Testis (tissue), 3 donors: ENCODE data around the gene ITGA1. TPM values are rescaled to one million over a fixed set of nuclear protein-coding genes. Genes with fewer than 3 reads are reported as not detected.

Experiments
- DNase-seq: peaks from one replicate; pipeline ENCODE4 v3.0.0-alpha.2; 2019
- H3K27ac ChIP-seq, 2 donors: fragments of 200-600 bp; sonication (generic); one replicate each; pipeline ENCODE4 v1.5.1; 2019
- H3K27me3 ChIP-seq: fragments of 200-600 bp; sonication (generic); one replicate; pipeline ENCODE4 v1.5.1; 2019
- H3K36me3 ChIP-seq: fragments of 200-600 bp; sonication (generic); one replicate; pipeline ENCODE4 v1.5.1; 2017; ENCODE audit warnings: low read depth; ENCODE audit errors: missing control alignments
- H3K4me1 ChIP-seq: fragments of 200-600 bp; sonication (generic); one replicate; pipeline ENCODE4 v1.5.1; 2019
- H3K4me3 ChIP-seq, 2 donors: fragments of 200-600 bp; sonication (generic); one replicate each; pipeline ENCODE4 v1.5.1; 2017 to 2019
- H3K9me3 ChIP-seq: fragments of 200-600 bp; sonication (generic); one replicate; pipeline ENCODE4 v1.5.1; 2017
- POLR2A ChIP-seq: fragments of 450-650 bp; IDR thresholded peaks from one replicate; pipeline ENCODE4 v1.6.1; 2017; ENCODE audit warnings: antibody characterized with exemption, mild to moderate bottlenecking, moderate library complexity
- WGBS, 2 donors: methylation state at CpG; one replicate each; pipeline ENCODE4 v1.1.5; 2018; 5-methylcytosine and 5-hydroxymethylcytosine counted together
- intact Hi-C: fragments of 100-400 bp; cut with DNase I; formaldehyde crosslinking; loops from one replicate; pipeline ENCODE4 v1.15.1; 2023; ENCODE audit warnings: low total_unique reads
- polyA plus RNA-seq: library from polyadenylated mRNA; stranded (reverse); fragments of 350-450 nt; fragmentation: Illumina TruSeq; extraction: RNeasy Lipid Tissue Mini Kit (QIAGEN cat#74804); gene quantifications from one replicate; pipeline ENCODE4 v1.2.3, GENCODE V29; 2014; ENCODE audit warnings: low read depth, low replicate concordance; ENCODE audit not compliant: insufficient read depth
- total RNA-seq, 2 donors: library from RNA; depleted of rRNA; stranded (reverse); fragments of >200 nt; gene quantifications; one replicate each; pipeline ENCODE4 v1.2.3, GENCODE V29; 2016
- TF ChIP-seq, protein P1 (sequence below), 3 experiments: fragments of 450-650 bp in 2 of 3; fragments of 200-600 bp in 1 of 3; sonication (generic) in 1 of 3; IDR thresholded peaks; one replicate each; pipeline ENCODE4 v1.5.1; 2016 to 2019; ENCODE audit warnings: antibody characterized with exemption in 3 of 3, mild to moderate bottlenecking in 2 of 3, moderate library complexity in 1 of 3

ITGA1 gene
- total and polyA plus RNA-seq, 3 donors from 2014 or later, result 7.3 to 8.1 (median 7.5) TPM

- intact Hi-C loops, result no loop called here
- Histone ChIP-seq H3K4me1 (no peaks in the 10 kb centered on the region), H3K9me3 (no peaks in the 10 kb centered on the region), H3K4me3 (no peak overlapping the region), H3K27ac (no peak overlapping the region), H3K36me3 (no peaks in the 10 kb centered on the region), H3K27me3 (no peaks in the 10 kb centered on the region)
- no peak for DNase-seq
- 95 to 96% methylated on average over 4 of the region's 4 CpGs for WGBS, 2 donors
- TF ChIP-seq, protein P1, sequence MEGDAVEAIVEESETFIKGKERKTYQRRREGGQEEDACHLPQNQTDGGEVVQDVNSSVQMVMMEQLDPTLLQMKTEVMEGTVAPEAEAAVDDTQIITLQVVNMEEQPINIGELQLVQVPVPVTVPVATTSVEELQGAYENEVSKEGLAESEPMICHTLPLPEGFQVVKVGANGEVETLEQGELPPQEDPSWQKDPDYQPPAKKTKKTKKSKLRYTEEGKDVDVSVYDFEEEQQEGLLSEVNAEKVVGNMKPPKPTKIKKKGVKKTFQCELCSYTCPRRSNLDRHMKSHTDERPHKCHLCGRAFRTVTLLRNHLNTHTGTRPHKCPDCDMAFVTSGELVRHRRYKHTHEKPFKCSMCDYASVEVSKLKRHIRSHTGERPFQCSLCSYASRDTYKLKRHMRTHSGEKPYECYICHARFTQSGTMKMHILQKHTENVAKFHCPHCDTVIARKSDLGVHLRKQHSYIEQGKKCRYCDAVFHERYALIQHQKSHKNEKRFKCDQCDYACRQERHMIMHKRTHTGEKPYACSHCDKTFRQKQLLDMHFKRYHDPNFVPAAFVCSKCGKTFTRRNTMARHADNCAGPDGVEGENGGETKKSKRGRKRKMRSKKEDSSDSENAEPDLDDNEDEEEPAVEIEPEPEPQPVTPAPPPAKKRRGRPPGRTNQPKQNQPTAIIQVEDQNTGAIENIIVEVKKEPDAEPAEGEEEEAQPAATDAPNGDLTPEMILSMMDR (IDR thresholded peaks at IDR 0.05), result no peak
- TF ChIP-seq POLR2A, result no peak
Measured at GRCh38 chr5:52885614-52886013, 97.9 kb downstream of the ITGA1 start.

GRCh38 chr5:52886206-52886605 lies 98.5 kb downstream of the ITGA1 start:
- Histone ChIP-seq H3K27ac (no peak overlapping the region), H3K4me1 (no peaks in the 10 kb centered on the region), H3K27me3 (no peaks in the 10 kb centered on the region), H3K36me3 (no peaks in the 10 kb centered on the region), H3K9me3 (no peaks in the 10 kb centered on the region), H3K4me3 (no peak overlapping the region)
- intact Hi-C loops, result no loop called here
- DNase-seq, result no peak
- 65 to 90% methylated on average over 2 of the region's 2 CpGs for WGBS, 2 donors
- TF ChIP-seq POLR2A, result no peak
- TF ChIP-seq, protein P1 (IDR thresholded peaks at IDR 0.05), result no peak

DNA sequence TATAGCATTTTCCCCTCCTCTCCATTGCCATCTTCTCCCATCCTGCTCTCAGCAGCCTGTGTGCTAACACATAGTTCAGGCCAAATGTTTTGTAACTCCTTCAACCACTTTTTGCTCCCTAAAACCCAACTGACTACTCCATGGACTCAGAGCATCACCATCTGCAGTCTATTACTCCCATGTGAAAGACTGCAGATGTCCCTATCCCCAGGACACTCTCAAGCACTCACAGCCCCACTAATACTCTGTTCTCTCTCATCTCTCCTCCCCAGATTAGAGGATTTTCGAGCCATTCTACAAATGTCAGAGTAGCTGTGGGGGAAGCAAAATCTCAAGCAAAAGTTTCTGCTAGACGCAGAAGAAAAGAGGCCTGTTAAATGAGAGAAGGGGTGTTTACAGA lies 99.3 kb downstream of the ITGA1 start:
- intact Hi-C loops, result no loop called here
- no peak for TF ChIP-seq POLR2A
- TF ChIP-seq, protein P1 (IDR thresholded peaks at IDR 0.05), result no peak
- Histone ChIP-seq H3K27me3 (no peaks in the 10 kb centered on the region), H3K27ac (no peak overlapping the region), H3K4me3 (no peak overlapping the region), H3K4me1 (no peaks in the 10 kb centered on the region), H3K36me3 (no peaks in the 10 kb centered on the region), H3K9me3 (no peaks in the 10 kb centered on the region)
- WGBS, 2 donors, result 61 to 67% methylated on average over 2 of the region's 2 CpGs
- no peak for DNase-seq

- TF ChIP-seq, protein P1 (IDR thresholded peaks at IDR 0.05), result no peak
- no peak for TF ChIP-seq POLR2A
- intact Hi-C loops, result no loop called here
- 88 to 90% methylated on average over 5 of the region's 5 CpGs for WGBS, 2 donors
- Histone ChIP-seq H3K4me1 (no peaks in the 10 kb centered on the region), H3K9me3 (no peaks in the 10 kb centered on the region), H3K4me3 (no peak overlapping the region), H3K36me3 (no peaks in the 10 kb centered on the region), H3K27me3 (no peaks in the 10 kb centered on the region), H3K27ac (no peak overlapping the region)
- DNase-seq, result no peak
Measured at GRCh38 chr5:52888363-52888762, 100.6 kb downstream of the ITGA1 start.

GRCh38 chr5:52892242-52892878 lies 104.6 kb downstream of the ITGA1 start:
- H3K4me3 ChIP-seq, result no peak overlapping the region
- H3K27ac ChIP-seq, result no peak overlapping the region
- no peaks in the 10 kb centered on the region for H3K27me3 ChIP-seq
- DNase-seq, result no peak
- WGBS, 2 donors, result 88 to 90% methylated on average over 6 of the region's 6 CpGs
- H3K9me3 ChIP-seq, result no peaks in the 10 kb centered on the region
- intact Hi-C loops, result no loop called here
- H3K36me3 ChIP-seq, result no peaks in the 10 kb centered on the region
- TF ChIP-seq POLR2A, result no peak
- TF ChIP-seq, protein P1 (IDR thresholded peaks at IDR 0.05), result no peak
- peaks cover 3% of the 10 kb centered on the region for H3K4me1 ChIP-seq
